LNCAP (cell line): ENCODE measurements around the gene MID1.

Experiments used
- TF ChIP-seq, protein P1 (sequence below): fragments of 450-650 bp; IDR thresholded peaks from 2 replicates; pipeline ENCODE4 v1.5.1; 2017; ENCODE audit warnings: mild to moderate bottlenecking

MID1 gene

GRCh38 chrX:10525381-10526120 is 94.8 kb downstream of the MID1 start:
- TF ChIP-seq, protein P1, sequence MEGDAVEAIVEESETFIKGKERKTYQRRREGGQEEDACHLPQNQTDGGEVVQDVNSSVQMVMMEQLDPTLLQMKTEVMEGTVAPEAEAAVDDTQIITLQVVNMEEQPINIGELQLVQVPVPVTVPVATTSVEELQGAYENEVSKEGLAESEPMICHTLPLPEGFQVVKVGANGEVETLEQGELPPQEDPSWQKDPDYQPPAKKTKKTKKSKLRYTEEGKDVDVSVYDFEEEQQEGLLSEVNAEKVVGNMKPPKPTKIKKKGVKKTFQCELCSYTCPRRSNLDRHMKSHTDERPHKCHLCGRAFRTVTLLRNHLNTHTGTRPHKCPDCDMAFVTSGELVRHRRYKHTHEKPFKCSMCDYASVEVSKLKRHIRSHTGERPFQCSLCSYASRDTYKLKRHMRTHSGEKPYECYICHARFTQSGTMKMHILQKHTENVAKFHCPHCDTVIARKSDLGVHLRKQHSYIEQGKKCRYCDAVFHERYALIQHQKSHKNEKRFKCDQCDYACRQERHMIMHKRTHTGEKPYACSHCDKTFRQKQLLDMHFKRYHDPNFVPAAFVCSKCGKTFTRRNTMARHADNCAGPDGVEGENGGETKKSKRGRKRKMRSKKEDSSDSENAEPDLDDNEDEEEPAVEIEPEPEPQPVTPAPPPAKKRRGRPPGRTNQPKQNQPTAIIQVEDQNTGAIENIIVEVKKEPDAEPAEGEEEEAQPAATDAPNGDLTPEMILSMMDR, result no peak

DNA sequence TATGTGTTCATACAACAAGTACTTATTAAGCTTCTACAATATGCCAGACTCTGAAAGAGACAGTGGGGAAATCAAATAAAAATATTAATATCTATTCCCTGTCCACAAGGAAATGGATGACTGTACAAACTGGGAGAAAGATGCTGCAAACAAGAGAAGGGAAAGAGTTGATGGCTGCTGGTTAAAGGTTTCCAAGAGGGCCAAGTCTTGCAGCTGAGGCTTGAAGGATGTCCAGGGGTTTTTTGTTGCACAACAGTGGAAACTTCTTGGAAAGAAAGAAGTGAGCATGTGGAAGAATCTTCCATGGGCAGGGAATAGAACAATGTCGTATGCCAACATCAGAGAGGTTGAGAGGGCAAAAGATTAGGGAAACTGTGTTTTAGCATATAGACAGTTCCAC is 95.8 kb downstream of the MID1 start:
- TF ChIP-seq, protein P1, result no peak

DNA sequence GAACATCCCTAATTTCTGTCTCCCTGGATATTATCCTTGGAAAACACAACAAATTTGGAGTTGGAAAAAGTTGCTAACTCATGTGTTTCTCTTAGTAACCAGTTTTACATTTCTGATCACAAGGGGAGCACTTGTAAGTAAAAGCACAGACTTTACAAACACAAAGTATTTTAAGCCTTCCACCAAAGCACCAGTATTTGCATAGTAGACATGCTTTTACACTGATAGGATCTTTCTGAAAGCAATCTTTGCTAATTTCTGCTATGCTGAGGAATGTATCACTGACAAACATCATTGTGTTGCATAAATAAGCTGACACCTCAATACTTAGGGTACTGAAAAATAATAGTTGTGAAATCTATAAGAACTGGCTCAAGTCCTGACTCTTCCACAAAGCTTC is 100.6 kb downstream of the MID1 start:
- TF ChIP-seq, protein P1, result no peak

GRCh38 chrX:10519278-10519677 is 101.1 kb downstream of the MID1 start:
- TF ChIP-seq, protein P1, result no peak

- TF ChIP-seq, protein P1, result no peak
Measured at GRCh38 chrX:10518073-10518472, 102.3 kb downstream of the MID1 start.

DNA sequence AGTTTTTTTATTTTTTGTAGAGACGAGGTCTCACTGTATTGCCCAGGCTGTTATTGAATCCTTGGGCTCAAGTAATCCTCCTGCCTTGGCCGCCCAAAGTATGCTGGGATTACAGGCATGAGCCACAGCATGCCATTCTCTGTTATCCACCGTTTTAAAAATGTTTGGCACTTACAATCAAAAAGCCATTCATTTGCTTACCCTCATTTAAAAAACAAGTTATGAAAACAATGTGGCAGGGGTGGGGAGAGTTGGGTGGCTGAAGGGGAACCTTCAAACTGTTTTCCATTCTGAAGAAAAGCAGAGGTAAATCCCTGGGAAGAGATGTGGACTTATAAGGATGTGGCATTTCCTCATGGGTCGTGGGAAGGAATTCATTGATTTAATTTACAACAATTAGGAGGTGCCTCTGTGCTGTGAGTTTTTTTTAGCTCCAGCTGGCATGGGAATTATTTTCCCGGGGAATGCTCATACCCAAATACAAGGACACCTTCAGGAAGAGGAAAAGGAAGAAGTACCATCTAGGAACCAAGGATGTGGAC is 103.5 kb downstream of the MID1 start:
- TF ChIP-seq, protein P1, result no peak

GRCh38 chrX:10514891-10515290 is 105.5 kb downstream of the MID1 start:
- TF ChIP-seq, protein P1, result no peak
